ENCODE measurements around the gene RAD51B. TPM values are rescaled to one million over a fixed set of nuclear protein-coding genes. Genes with fewer than 3 reads are reported as not detected.

RAD51B gene
- total and polyA plus RNA-seq, 5 donors = 0.88 to 5.3 (median 3.3) TPM

DNA sequence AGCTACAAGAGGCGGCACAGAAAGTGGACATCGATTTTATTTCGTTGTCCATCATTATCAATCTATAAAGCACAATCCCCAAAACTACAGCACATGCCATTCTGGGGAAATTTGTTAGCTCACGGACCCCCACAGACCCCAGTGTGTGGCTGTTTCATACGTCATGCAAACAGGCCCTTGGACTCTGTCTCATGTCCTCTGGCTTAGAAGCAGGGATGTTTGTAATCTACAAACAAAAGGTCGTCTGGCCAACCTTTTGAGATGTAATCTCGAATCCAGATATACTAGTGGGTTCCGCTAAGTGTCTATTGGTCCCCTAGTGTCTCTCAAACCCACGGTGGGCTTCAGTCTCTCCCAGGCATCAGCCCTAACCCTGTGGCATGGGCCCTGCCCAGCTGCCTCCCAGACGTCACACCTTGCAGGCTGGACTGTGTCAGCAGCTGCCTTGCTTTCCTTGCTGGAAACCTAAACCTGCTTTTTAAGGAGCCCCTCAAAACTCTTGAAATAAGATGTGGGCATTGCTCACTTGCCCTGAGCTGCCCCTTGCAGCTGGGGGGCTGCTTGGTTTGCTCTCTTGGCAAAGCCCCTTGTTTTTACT is 752.4 kb downstream of the RAD51B start:
- ATAC-seq (no peak), DNase-seq (no peak)
- H3K9me3 ChIP-seq (ENCODE audit: control insufficient read depth, low read length) = no peaks in the 10 kb centered on the region
- no peaks in the 10 kb centered on the region for H3K27me3 ChIP-seq (ENCODE audit: control insufficient read depth, insufficient read depth)
- no peak overlapping the region for H3K4me3 ChIP-seq (ENCODE audit: low read length)
- WGBS = 86% methylated on average over 10 of the region's 10 CpGs
- no peak overlapping the region for H3K27ac ChIP-seq (ENCODE audit: low read length)
- intact Hi-C loops (cut with DNase I) = no loop called here
- peaks cover 2% of the 10 kb centered on the region for H3K4me1 ChIP-seq (ENCODE audit: control insufficient read depth, insufficient read depth, low read length)

DNA sequence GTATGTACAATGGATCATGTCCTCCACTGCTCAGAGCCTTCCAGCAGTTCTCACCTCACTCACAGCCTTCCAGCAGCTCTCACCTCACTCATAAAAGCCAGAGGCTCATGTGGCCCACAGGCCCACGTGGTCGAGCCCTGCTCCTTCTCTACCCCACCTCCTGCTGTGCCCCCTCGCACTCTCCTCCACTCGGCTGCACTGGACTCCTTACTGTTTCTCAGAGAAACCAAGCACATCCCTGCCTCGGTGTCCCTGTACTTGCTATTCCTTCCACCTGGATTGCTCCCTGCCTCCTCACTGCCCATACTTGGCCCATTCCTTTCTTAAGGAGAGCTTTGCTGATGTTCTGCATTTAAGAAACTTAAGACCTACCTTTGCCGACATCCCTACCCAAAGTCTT is 753.5 kb downstream of the RAD51B start:
- intact Hi-C loops (cut with DNase I) = no loop called here
- no peak for ATAC-seq
- no peak for DNase-seq
- WGBS = 94% methylated on average over 6 of the region's 6 CpGs
- no peak overlapping the region for H3K27ac ChIP-seq (ENCODE audit: low read length)
- peaks cover 2% of the 10 kb centered on the region for H3K4me1 ChIP-seq (ENCODE audit: control insufficient read depth, insufficient read depth, low read length)
- H3K4me3 ChIP-seq (ENCODE audit: low read length) = no peak overlapping the region
- H3K27me3 ChIP-seq (ENCODE audit: control insufficient read depth, insufficient read depth) = no peaks in the 10 kb centered on the region
- no peaks in the 10 kb centered on the region for H3K9me3 ChIP-seq (ENCODE audit: control insufficient read depth, low read length)

- ATAC-seq (no peak), DNase-seq (no peak)
- intact Hi-C loops (cut with DNase I) = no loop called here
- H3K4me3 ChIP-seq (ENCODE audit: low read length) = no peak overlapping the region
- H3K27ac ChIP-seq (ENCODE audit: low read length) = no peak overlapping the region
- WGBS = 97% methylated on average over 2 of the region's 2 CpGs
- peaks cover 4% of the 10 kb centered on the region for H3K4me1 ChIP-seq (ENCODE audit: control insufficient read depth, insufficient read depth, low read length)
- H3K27me3 ChIP-seq (ENCODE audit: control insufficient read depth, insufficient read depth) = no peaks in the 10 kb centered on the region
- H3K9me3 ChIP-seq (ENCODE audit: control insufficient read depth, low read length) = no peaks in the 10 kb centered on the region
These were observed 754.1 kb downstream of the RAD51B start for GRCh38 chr14:68573722-68574121.

GRCh38 chr14:68574461-68574860 is 754.9 kb downstream of the RAD51B start:
- no peak for ATAC-seq
- Histone ChIP-seq H3K9me3 (ENCODE audit: control insufficient read depth, low read length) (no peaks in the 10 kb centered on the region), H3K4me3 (ENCODE audit: low read length) (no peak overlapping the region), H3K4me1 (ENCODE audit: control insufficient read depth, insufficient read depth, low read length) (peaks cover 7% of the 10 kb centered on the region), H3K27me3 (ENCODE audit: control insufficient read depth, insufficient read depth) (no peaks in the 10 kb centered on the region), H3K27ac (ENCODE audit: low read length) (no peak overlapping the region)
- WGBS = 75% methylated on average over 3 of the region's 3 CpGs
- intact Hi-C loops (cut with DNase I) = no loop called here
- no peak for DNase-seq

- intact Hi-C loops (cut with DNase I) = no loop called here
These were observed 755.3 kb downstream of the RAD51B start for GRCh38 chr14:68574906-68575305.

GRCh38 chr14:68575426-68575825 is 755.8 kb downstream of the RAD51B start:
- H3K9me3 ChIP-seq (ENCODE audit: control insufficient read depth, low read length) = no peaks in the 10 kb centered on the region
- no peak overlapping the region for H3K4me3 ChIP-seq (ENCODE audit: low read length)
- intact Hi-C loops (cut with DNase I) = no loop called here
- peak in 1 of 3 donors; percentile 7 for DNase-seq
- no peak overlapping the region for H3K27ac ChIP-seq (ENCODE audit: low read length)
- H3K27me3 ChIP-seq (ENCODE audit: control insufficient read depth, insufficient read depth) = no peaks in the 10 kb centered on the region
- WGBS = 90% methylated on average over 4 of the region's 4 CpGs
- ATAC-seq = peak in 1 of 2 donors; percentile 12
- H3K4me1 ChIP-seq (ENCODE audit: control insufficient read depth, insufficient read depth, low read length) = peaks cover 7% of the 10 kb centered on the region

More at GRCh38 chr14:68574906-68575305, 755.3 kb downstream of the RAD51B start:
- DNase-seq = peak in 2 of 3 donors; percentile 49 to 73
- Histone ChIP-seq H3K4me1 (ENCODE audit: control insufficient read depth, insufficient read depth, low read length) (peaks cover 7% of the 10 kb centered on the region), H3K27ac (ENCODE audit: low read length) (no peak overlapping the region), H3K4me3 (ENCODE audit: low read length) (no peak overlapping the region), H3K9me3 (ENCODE audit: control insufficient read depth, low read length) (no peaks in the 10 kb centered on the region), H3K27me3 (ENCODE audit: control insufficient read depth, insufficient read depth) (no peaks in the 10 kb centered on the region)
- no peak for ATAC-seq
- 58% methylated on average over 3 of the region's 3 CpGs for WGBS

- WGBS = 82% methylated on average over 2 of the region's 2 CpGs
- DNase-seq (peak in 1 of 3 donors; percentile 30), ATAC-seq (no peak)
- Histone ChIP-seq H3K4me1 (ENCODE audit: control insufficient read depth, insufficient read depth, low read length) (peaks cover 7% of the 10 kb centered on the region), H3K9me3 (ENCODE audit: control insufficient read depth, low read length) (no peaks in the 10 kb centered on the region), H3K4me3 (ENCODE audit: low read length) (no peak overlapping the region), H3K27ac (ENCODE audit: low read length) (no peak overlapping the region), H3K27me3 (ENCODE audit: control insufficient read depth, insufficient read depth) (no peaks in the 10 kb centered on the region)
- intact Hi-C loops (cut with DNase I) = no loop called here
These were observed 756.5 kb downstream of the RAD51B start for GRCh38 chr14:68576031-68576430.

DNA sequence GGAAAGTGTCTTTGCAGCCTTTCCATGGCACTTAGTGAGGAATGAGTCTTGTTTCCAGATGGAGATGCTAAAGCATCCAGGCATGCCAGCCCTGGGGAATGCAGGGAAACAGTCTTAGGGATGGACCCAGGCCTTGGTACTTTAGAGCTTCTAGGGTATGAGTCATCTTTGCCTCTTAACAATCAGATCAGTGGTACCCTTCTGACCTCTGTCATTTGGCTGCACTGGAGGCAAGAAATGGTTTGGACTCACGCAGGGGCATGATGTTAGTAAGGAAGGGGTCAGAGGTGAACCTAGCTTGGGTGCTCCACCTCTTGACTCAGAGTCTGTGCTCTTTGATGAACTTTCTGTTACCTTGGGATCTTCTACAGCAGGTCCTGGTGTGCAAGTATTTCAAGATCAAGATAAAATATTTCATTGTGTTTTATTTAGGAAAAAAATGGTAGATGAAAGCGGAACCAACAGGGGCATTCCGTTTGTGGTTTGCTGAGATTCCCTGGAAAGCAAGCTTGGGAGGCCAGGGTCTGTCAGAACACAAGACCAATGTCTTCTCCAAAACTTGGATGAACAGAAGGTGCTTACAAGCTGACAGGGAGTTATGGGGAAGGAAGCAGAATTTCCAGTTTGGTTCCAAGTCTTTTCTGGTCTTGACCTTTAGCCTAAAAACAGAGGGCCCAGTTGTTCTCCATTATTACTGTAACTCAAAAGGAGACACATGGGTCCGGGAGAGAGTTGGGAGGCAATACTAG is 757.1 kb downstream of the RAD51B start:
- intact Hi-C loops (cut with DNase I) = no loop called here
- 92% methylated on average over 4 of the region's 4 CpGs for WGBS
- Histone ChIP-seq H3K4me1 (ENCODE audit: control insufficient read depth, insufficient read depth, low read length) (peaks cover 7% of the 10 kb centered on the region), H3K9me3 (ENCODE audit: control insufficient read depth, low read length) (no peaks in the 10 kb centered on the region), H3K4me3 (ENCODE audit: low read length) (no peak overlapping the region), H3K27ac (ENCODE audit: low read length) (peak overlapping the region; percentile 1), H3K27me3 (ENCODE audit: control insufficient read depth, insufficient read depth) (no peaks in the 10 kb centered on the region)
- DNase-seq (no peak), ATAC-seq (peak in 1 of 2 donors; percentile 22)

- peak; percentile 78 to 80 for ATAC-seq
- Histone ChIP-seq H3K4me3 (ENCODE audit: low read length) (no peak overlapping the region), H3K4me1 (ENCODE audit: control insufficient read depth, insufficient read depth, low read length) (peaks cover 7% of the 10 kb centered on the region), H3K27me3 (ENCODE audit: control insufficient read depth, insufficient read depth) (no peaks in the 10 kb centered on the region), H3K9me3 (ENCODE audit: control insufficient read depth, low read length) (no peaks in the 10 kb centered on the region), H3K27ac (ENCODE audit: low read length) (peak overlapping the region; percentile 53)
- 70% methylated on average over 16 of the region's 16 CpGs for WGBS
- peak in 2 of 3 donors; percentile 69 to 78 for DNase-seq
- intact Hi-C loops (cut with DNase I) = no loop called here
These were observed 758.4 kb downstream of the RAD51B start for GRCh38 chr14:68577802-68578541.

- Histone ChIP-seq H3K4me1 (ENCODE audit: control insufficient read depth, insufficient read depth, low read length) (peaks cover 7% of the 10 kb centered on the region), H3K9me3 (ENCODE audit: control insufficient read depth, low read length) (no peaks in the 10 kb centered on the region), H3K4me3 (ENCODE audit: low read length) (no peak overlapping the region), H3K27me3 (ENCODE audit: control insufficient read depth, insufficient read depth) (no peaks in the 10 kb centered on the region), H3K27ac (ENCODE audit: low read length) (no peak overlapping the region)
- ATAC-seq (no peak), DNase-seq (no peak)
- intact Hi-C loops (cut with DNase I) = no loop called here
- 83% methylated on average over 2 of the region's 2 CpGs for WGBS
These were observed 759.0 kb downstream of the RAD51B start for GRCh38 chr14:68578597-68578996.

- Histone ChIP-seq H3K4me3 (ENCODE audit: low read length) (no peak overlapping the region), H3K4me1 (ENCODE audit: control insufficient read depth, insufficient read depth, low read length) (peaks cover 7% of the 10 kb centered on the region), H3K9me3 (ENCODE audit: control insufficient read depth, low read length) (no peaks in the 10 kb centered on the region), H3K27ac (ENCODE audit: low read length) (no peak overlapping the region), H3K27me3 (ENCODE audit: control insufficient read depth, insufficient read depth) (no peaks in the 10 kb centered on the region)
- WGBS = 89% methylated on average over 9 of the region's 9 CpGs
- intact Hi-C loops (cut with DNase I) = no loop called here
- DNase-seq = no peak
- ATAC-seq = no peak
These were observed 760.6 kb downstream of the RAD51B start for GRCh38 chr14:68580096-68580645.

Measured in right cardiac atrium (tissue), 5 donors.